Measurements from ENCODE around the gene GAB3.
"Not testable (repeated sequence)": the region's sequence is repeated elsewhere in the genome, so short reads cannot be mapped to it uniquely, and the experiment has no call there.

GAB3 gene

GRCh38 chrX:154718616-154719015, 32.3 kb downstream of the GAB3 start:
- DNase-seq, result no peak

- no peak for DNase-seq
Measured at GRCh38 chrX:154717824-154718223, 33.1 kb downstream of the GAB3 start.

- DNase-seq, result no peak
Measured at GRCh38 chrX:154715825-154716224, 35.1 kb downstream of the GAB3 start.

- DNase-seq, result no peak
Measured at GRCh38 chrX:154714925-154715324, 36.0 kb downstream of the GAB3 start.

- DNase-seq, result no peak
Measured at GRCh38 chrX:154712781-154713740, 37.8 kb downstream of the GAB3 start.

- no peak for DNase-seq
Measured at GRCh38 chrX:154711264-154711663, 39.6 kb downstream of the GAB3 start.

- no peak for DNase-seq
Measured at GRCh38 chrX:154710309-154710708, 40.6 kb downstream of the GAB3 start.

GRCh38 chrX:154698630-154699248, 52.1 kb downstream of the GAB3 start:
- no peak for DNase-seq

- no peak for DNase-seq
Measured at GRCh38 chrX:154696676-154697045, 54.2 kb downstream of the GAB3 start.

GRCh38 chrX:154695911-154696675, 54.8 kb downstream of the GAB3 start:
- DNase-seq, result no peak

- DNase-seq, result no peak
Measured at GRCh38 chrX:154693394-154693793, 57.5 kb downstream of the GAB3 start.

- not testable (repeated sequence) for DNase-seq
Measured at GRCh38 chrX:154690438-154690837, 60.4 kb downstream of the GAB3 start.

- DNase-seq, result not testable (repeated sequence)
Measured at GRCh38 chrX:154672084-154672483, 78.8 kb downstream of the GAB3 start.

- not testable (repeated sequence) for DNase-seq
Measured at GRCh38 chrX:154670848-154671247, 80.0 kb downstream of the GAB3 start.

GRCh38 chrX:154661899-154662298, 89.0 kb downstream of the GAB3 start:
- no peak for DNase-seq

- DNase-seq, result no peak
Measured at GRCh38 chrX:154661170-154661569, 89.7 kb downstream of the GAB3 start.

- DNase-seq, result no peak
Measured at GRCh38 chrX:154660541-154660940, 90.3 kb downstream of the GAB3 start.

- no peak for DNase-seq
Measured at GRCh38 chrX:154658957-154659356, 91.9 kb downstream of the GAB3 start.

- no peak for DNase-seq
Measured at GRCh38 chrX:154658187-154658586, 92.7 kb downstream of the GAB3 start.

- no peak for DNase-seq
Measured at GRCh38 chrX:154657226-154657805, 93.6 kb downstream of the GAB3 start.

- no peak for DNase-seq
Measured at GRCh38 chrX:154655786-154656185, 95.1 kb downstream of the GAB3 start.

GRCh38 chrX:154655346-154655745, 95.5 kb downstream of the GAB3 start:
- DNase-seq, result no peak

GRCh38 chrX:154654925-154655324, 96.0 kb downstream of the GAB3 start:
- no peak for DNase-seq
